Adrenal gland (tissue), 5 donors: ENCODE data around the gene RANBP6.

ENCODE experiments used
- CTCF ChIP-seq, 6 experiments: fragments of 450-650 bp in 4 of 6; fragments of 200-600 bp in 2 of 6; sonication (generic) in 1 of 6; IDR thresholded peaks; 1 replicate in 5 of 6; 2 replicates in 1 of 6; pipeline versions ENCODE4 v1.5.1 to v1.8.0; 2016 to 2021; ENCODE audit warnings: antibody characterized with exemption in 6 of 6, mild to moderate bottlenecking in 2 of 6, moderate library complexity in 1 of 6
- POLR2A ChIP-seq, 2 donors: fragments of 450-650 bp; IDR thresholded peaks; one replicate each; pipeline ENCODE4 v1.6.1; 2017; ENCODE audit warnings: antibody characterized with exemption in 2 of 2, mild to moderate bottlenecking in 2 of 2, moderate library complexity in 1 of 2
- donor health status: DM: no; HTN: no; CAD: no.

GRCh38 chr9:6000955-6001354, 14.5 kb downstream of the RANBP6 start:
- TF ChIP-seq CTCF (IDR thresholded peaks at IDR 0.05), result no peak
- TF ChIP-seq POLR2A (IDR thresholded peaks at IDR 0.05), result no peak
